ENCODE data around the gene TIE1. TPM values are rescaled to one million over a fixed set of nuclear protein-coding genes. Genes with fewer than 3 reads are reported as not detected.

Gene TIE1
- polyA plus RNA-seq, 3 donors, result 0.16 TPM; not detected in 2

- H3K4me3 Mint-ChIP-seq, result no peak overlapping the region
- Histone ChIP-seq H3K36me3 (replicated peaks in 1 of 2; ENCODE audit: control insufficient read depth in 1 of 2, insufficient read depth in 2 of 2, low read length in 2 of 2) (no peaks in the 10 kb centered on the region), H4K20me1 (ENCODE audit: insufficient read depth, low read length) (no peaks in the 10 kb centered on the region), H3K4me3 (replicated peaks in 1 of 3; ENCODE audit: low read depth in 2 of 3, low read length in 3 of 3) (no peak overlapping the region), H3K27ac (ENCODE audit: low read depth in 1 of 2, low read length in 2 of 2) (no peak overlapping the region), H3K9me3 (replicated peaks in 1 of 2; ENCODE audit: control insufficient read depth in 1 of 2, insufficient read depth in 1 of 2, low read length in 2 of 2) (no peaks in the 10 kb centered on the region), H3K4me1 (ENCODE audit: control insufficient read depth in 1 of 2, insufficient read depth in 2 of 2, low read length in 2 of 2) (peaks cover 0 to 5% of the 10 kb centered on the region in 2 donors), H3K4me2 (replicated peaks; ENCODE audit: extremely low read depth, low read length, poor library complexity, severe bottlenecking) (no peak overlapping the region), H3K9ac (ENCODE audit: insufficient read depth, low read length, poor library complexity, severe bottlenecking) (no peak overlapping the region), H3K27me3 (ENCODE audit: control insufficient read depth in 2 of 2, insufficient read depth in 2 of 2, low read length in 2 of 2) (no peaks in the 10 kb centered on the region), H3K79me2 (ENCODE audit: insufficient read depth, low read length) (no peaks in the 10 kb centered on the region), H2AFZ (ENCODE audit: insufficient read depth, low read depth, low read length, poor library complexity, severe bottlenecking) (no peak overlapping the region)
- no peak for DNase-seq
- no peak for TF ChIP-seq CTCF (IDR thresholded peaks at IDR 0.05)
- H3K27me3 Mint-ChIP-seq (ENCODE audit: low read depth in 3 of 3), result peaks cover 0 to 2% (median 2%) of the 10 kb centered on the region in 3 donors
- intact Hi-C loops (cut with micrococcal nuclease), result no loop called here
- no peaks in the 10 kb centered on the region for H3K9me3 Mint-ChIP-seq
- H3K36me3 Mint-ChIP-seq, result no peaks in the 10 kb centered on the region
- H3K27ac Mint-ChIP-seq, result no peak overlapping the region
- peaks cover 4% of the 10 kb centered on the region for H3K4me1 Mint-ChIP-seq
- WGBS (ENCODE audit: insufficient coverage), result no CpG with 5 or more reads among the region's 1 CpG
Observed at GRCh38 chr1:43296207-43296606, 4.6 kb upstream of the TIE1 start.

- Mint-ChIP-seq H3K36me3 (no peaks in the 10 kb centered on the region), H3K27ac (no peak overlapping the region), H3K4me3 (no peak overlapping the region), H3K9me3 (no peaks in the 10 kb centered on the region), H3K27me3 (ENCODE audit: low read depth in 3 of 3) (peaks cover 0 to 2% (median 2%) of the 10 kb centered on the region in 3 donors), H3K4me1 (peaks cover 5% of the 10 kb centered on the region)
- no peak for DNase-seq
- no peaks in the 10 kb centered on the region for H3K36me3 ChIP-seq (replicated peaks in 1 of 2; ENCODE audit: control insufficient read depth in 1 of 2, insufficient read depth in 2 of 2, low read length in 2 of 2)
- no peaks in the 10 kb centered on the region for H4K20me1 ChIP-seq (ENCODE audit: insufficient read depth, low read length)
- intact Hi-C loops (cut with micrococcal nuclease), result no loop called here
- H3K4me2 ChIP-seq (replicated peaks; ENCODE audit: extremely low read depth, low read length, poor library complexity, severe bottlenecking), result no peak overlapping the region
- H3K79me2 ChIP-seq (ENCODE audit: insufficient read depth, low read length), result no peaks in the 10 kb centered on the region
- H3K9me3 ChIP-seq (replicated peaks in 1 of 2; ENCODE audit: control insufficient read depth in 1 of 2, insufficient read depth in 1 of 2, low read length in 2 of 2), result no peaks in the 10 kb centered on the region
- TF ChIP-seq CTCF (IDR thresholded peaks at IDR 0.05), result no peak
- H3K27me3 ChIP-seq (ENCODE audit: control insufficient read depth in 2 of 2, insufficient read depth in 2 of 2, low read length in 2 of 2), result no peaks in the 10 kb centered on the region
- H3K4me3 ChIP-seq (replicated peaks in 1 of 3; ENCODE audit: low read depth in 2 of 3, low read length in 3 of 3), result no peak overlapping the region
- no peak overlapping the region for H3K27ac ChIP-seq (ENCODE audit: low read depth in 1 of 2, low read length in 2 of 2)
- H3K4me1 ChIP-seq (ENCODE audit: control insufficient read depth in 1 of 2, insufficient read depth in 2 of 2, low read length in 2 of 2), result peaks cover 0 to 5% of the 10 kb centered on the region in 2 donors
- no CpG with 5 or more reads among the region's 1 CpG for WGBS (ENCODE audit: insufficient coverage)
- H2AFZ ChIP-seq (ENCODE audit: insufficient read depth, low read depth, low read length, poor library complexity, severe bottlenecking), result no peak overlapping the region
- no peak overlapping the region for H3K9ac ChIP-seq (ENCODE audit: insufficient read depth, low read length, poor library complexity, severe bottlenecking)
Observed at GRCh38 chr1:43298055-43298454, 2.7 kb upstream of the TIE1 start.

Data from CD14-positive monocyte (primary cell).